ENCODE data around the gene GLYR1. TPM values are rescaled to one million over a fixed set of nuclear protein-coding genes. Genes with fewer than 3 reads are reported as not detected.

GLYR1 gene
- total RNA-seq, 2 donors from 2014 or later: 19.7 to 27.7 TPM

- WGBS, 2 donors: 78 to 93% methylated on average over 9 of the region's 9 CpGs
- intact Hi-C loops (cut with DNase I): no loop called here
- peaks cover 16 to 20% of the 10 kb centered on the region in 2 donors for H3K36me3 ChIP-seq (replicated peaks in 1 of 2; ENCODE audit: insufficient read depth in 1 of 2, low read depth in 2 of 2)
These were observed 41.5 kb upstream of the GLYR1 start for GRCh38 chr16:4888428-4889135.

DNA sequence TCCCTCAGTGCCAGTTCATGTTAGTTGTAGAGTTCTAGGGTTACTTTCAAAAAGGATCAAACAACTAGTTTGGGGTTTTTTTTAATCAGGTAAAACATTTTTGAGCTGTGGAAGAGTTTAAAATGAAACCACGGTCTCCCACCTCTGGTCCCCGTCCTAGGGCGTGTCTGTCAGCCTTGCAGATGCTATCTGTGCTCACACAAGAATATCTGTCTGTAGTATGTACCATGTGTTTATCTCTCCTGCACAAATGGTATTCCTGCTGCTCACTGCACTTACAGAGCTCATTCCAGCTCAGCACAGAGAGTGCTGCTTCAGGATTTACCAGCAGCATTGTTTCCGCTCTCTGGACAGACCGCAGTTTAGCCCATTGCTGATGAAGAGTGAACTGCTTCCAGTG, 39.1 kb upstream of the GLYR1 start:
- DNase-seq: no peak
- Histone ChIP-seq H3K9me3 (no peaks in the 10 kb centered on the region), H3K4me1 (peaks cover 13% of the 10 kb centered on the region), H3K27me3 (no peaks in the 10 kb centered on the region), H3K36me3 (replicated peaks in 1 of 2; ENCODE audit: insufficient read depth in 1 of 2, low read depth in 2 of 2) (peaks cover 23 to 24% of the 10 kb centered on the region in 2 donors), H3K27ac (no peak overlapping the region), H3K4me3 (no peak overlapping the region)
- intact Hi-C loops (cut with DNase I): no loop called here
- WGBS, 2 donors: 94 to 97% methylated on average over 5 of the region's 5 CpGs
- ATAC-seq: no peak
- TF ChIP-seq POLR2A (IDR thresholded peaks at IDR 0.05): no peak
- TF ChIP-seq, protein P1, sequence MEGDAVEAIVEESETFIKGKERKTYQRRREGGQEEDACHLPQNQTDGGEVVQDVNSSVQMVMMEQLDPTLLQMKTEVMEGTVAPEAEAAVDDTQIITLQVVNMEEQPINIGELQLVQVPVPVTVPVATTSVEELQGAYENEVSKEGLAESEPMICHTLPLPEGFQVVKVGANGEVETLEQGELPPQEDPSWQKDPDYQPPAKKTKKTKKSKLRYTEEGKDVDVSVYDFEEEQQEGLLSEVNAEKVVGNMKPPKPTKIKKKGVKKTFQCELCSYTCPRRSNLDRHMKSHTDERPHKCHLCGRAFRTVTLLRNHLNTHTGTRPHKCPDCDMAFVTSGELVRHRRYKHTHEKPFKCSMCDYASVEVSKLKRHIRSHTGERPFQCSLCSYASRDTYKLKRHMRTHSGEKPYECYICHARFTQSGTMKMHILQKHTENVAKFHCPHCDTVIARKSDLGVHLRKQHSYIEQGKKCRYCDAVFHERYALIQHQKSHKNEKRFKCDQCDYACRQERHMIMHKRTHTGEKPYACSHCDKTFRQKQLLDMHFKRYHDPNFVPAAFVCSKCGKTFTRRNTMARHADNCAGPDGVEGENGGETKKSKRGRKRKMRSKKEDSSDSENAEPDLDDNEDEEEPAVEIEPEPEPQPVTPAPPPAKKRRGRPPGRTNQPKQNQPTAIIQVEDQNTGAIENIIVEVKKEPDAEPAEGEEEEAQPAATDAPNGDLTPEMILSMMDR (IDR thresholded peaks at IDR 0.05): no peak

More at GRCh38 chr16:4888428-4889135, 41.5 kb upstream of the GLYR1 start:
- Histone ChIP-seq H3K27me3 (no peaks in the 10 kb centered on the region), H3K4me1 (no peaks in the 10 kb centered on the region), H3K4me3 (no peak overlapping the region), H3K27ac (no peak overlapping the region), H3K9me3 (no peaks in the 10 kb centered on the region)
- no peak for DNase-seq
- ATAC-seq: no peak
- TF ChIP-seq POLR2A (IDR thresholded peaks at IDR 0.05): no peak

DNA sequence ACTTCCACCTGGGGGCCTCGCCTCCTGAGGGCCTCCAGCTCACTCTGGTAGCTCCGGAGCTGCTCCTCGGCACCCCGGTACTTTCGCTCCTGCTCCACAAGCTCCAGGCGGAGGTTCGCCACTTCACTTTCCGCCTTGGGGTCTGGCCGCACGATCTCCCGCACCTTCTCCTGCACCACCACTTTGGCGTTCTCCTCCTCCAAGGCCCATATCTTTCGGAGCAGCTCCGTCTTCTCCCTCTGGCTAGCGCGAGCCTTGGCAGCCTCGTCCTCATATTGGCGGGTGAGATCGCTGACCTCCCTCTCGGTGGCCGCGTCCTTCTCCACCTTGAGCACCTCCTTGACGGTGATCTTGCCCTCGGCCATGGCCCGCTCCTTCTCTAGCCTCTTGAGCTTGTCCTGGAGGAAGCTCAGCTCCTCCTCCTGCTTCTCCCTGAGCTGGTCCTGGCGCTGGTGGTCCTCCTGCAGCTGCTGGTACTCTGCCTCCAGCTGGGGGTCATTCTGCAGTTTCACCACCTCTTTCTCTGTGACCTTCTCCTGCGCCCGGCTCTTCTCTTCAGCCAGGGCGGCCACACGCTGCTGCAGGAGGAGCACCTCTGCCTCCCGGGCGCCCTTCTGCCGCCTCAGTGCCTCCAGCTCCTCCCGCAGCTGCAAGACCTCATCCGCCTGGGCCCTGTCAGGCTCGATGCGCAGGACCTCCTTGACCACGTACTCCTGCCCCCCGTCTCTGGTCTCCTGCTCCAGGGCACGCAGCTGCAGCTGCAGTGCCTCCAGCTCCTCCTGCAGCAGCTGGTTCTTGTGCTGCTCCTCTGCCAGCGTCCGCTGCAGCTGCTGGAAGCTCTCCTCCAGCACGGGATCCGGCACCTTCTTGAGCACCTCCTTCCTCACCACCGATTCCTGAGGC, 38.1 kb upstream of the GLYR1 start:
- no peak overlapping the region for H3K4me3 ChIP-seq
- no peaks in the 10 kb centered on the region for H3K9me3 ChIP-seq
- H3K36me3 ChIP-seq (replicated peaks in 1 of 2; ENCODE audit: insufficient read depth in 1 of 2, low read depth in 2 of 2): peaks cover 30 to 32% of the 10 kb centered on the region in 2 donors
- DNase-seq (no peak), ATAC-seq (no peak)
- peaks cover 13% of the 10 kb centered on the region for H3K4me1 ChIP-seq
- H3K27ac ChIP-seq: no peak overlapping the region
- no peaks in the 10 kb centered on the region for H3K27me3 ChIP-seq
- intact Hi-C loops (cut with DNase I): no loop called here
- WGBS, 2 donors: 95 to 97% methylated on average over 45 of the region's 45 CpGs
- no peak for TF ChIP-seq POLR2A (IDR thresholded peaks at IDR 0.05)
- TF ChIP-seq, protein P1 (IDR thresholded peaks at IDR 0.05): no peak

GRCh38 chr16:4884209-4884608, 37.1 kb upstream of the GLYR1 start:
- Histone ChIP-seq H3K36me3 (replicated peaks in 1 of 2; ENCODE audit: insufficient read depth in 1 of 2, low read depth in 2 of 2) (peaks cover 35 to 39% of the 10 kb centered on the region in 2 donors), H3K9me3 (no peaks in the 10 kb centered on the region), H3K27me3 (no peaks in the 10 kb centered on the region), H3K4me3 (no peak overlapping the region), H3K27ac (no peak overlapping the region), H3K4me1 (peaks cover 13% of the 10 kb centered on the region)
- TF ChIP-seq, protein P1 (IDR thresholded peaks at IDR 0.05): no peak
- TF ChIP-seq POLR2A (IDR thresholded peaks at IDR 0.05): no peak
- intact Hi-C loops (cut with DNase I): no loop called here
- ATAC-seq (no peak), DNase-seq (no peak)
- 95% methylated on average over 34 of the region's 34 CpGs for WGBS, 2 donors

DNA sequence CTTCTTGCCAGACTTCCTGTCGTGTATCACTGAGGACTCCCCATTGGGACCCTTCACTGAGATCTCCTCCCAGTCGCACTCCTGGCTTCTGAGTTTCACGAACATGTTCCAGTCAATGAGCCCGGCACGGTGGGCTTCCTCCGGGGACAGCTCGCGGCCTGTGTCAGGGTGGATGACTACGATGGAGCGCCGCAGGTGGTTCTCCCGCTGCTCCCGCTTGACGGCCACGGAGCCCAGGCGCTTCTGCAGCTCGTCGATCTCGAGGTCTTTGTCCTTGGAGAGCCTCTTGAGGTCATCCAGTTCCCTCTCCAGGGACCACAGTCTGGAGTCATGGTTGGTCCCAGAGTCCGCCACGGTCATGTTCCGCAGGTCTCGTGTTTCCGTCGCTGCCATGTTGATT, 36.4 kb upstream of the GLYR1 start:
- TF ChIP-seq POLR2A (IDR thresholded peaks at IDR 0.05): no peak
- TF ChIP-seq, protein P1 (IDR thresholded peaks at IDR 0.05): no peak
- no peak overlapping the region for H3K4me3 ChIP-seq
- no peak for DNase-seq
- intact Hi-C loops (cut with DNase I): no loop called here
- H3K36me3 ChIP-seq (replicated peaks in 1 of 2; ENCODE audit: insufficient read depth in 1 of 2, low read depth in 2 of 2): peaks cover 35 to 39% of the 10 kb centered on the region in 2 donors
- H3K27me3 ChIP-seq: no peaks in the 10 kb centered on the region
- H3K9me3 ChIP-seq: no peaks in the 10 kb centered on the region
- no peak for ATAC-seq
- peaks cover 13% of the 10 kb centered on the region for H3K4me1 ChIP-seq
- H3K27ac ChIP-seq: no peak overlapping the region
- 97 to 98% methylated on average over 22 to 25 of the region's 25 CpGs for whole genome bisulfite sequencing, 2 donors
